Activated CD4-positive, alpha-beta memory T cell treated with anti-CD3 and anti-CD28 coated beads for 36 hours (primary cell): ENCODE measurements around the gene CX3CR1. TPM values are rescaled to one million over a fixed set of nuclear protein-coding genes. Genes with fewer than 3 reads are reported as not detected.
"Not testable (repeated sequence)": the region's sequence is repeated elsewhere in the genome, so short reads cannot be mapped to it uniquely, and the experiment has no call there.

Experiments
- CTCF ChIA-PET: fragments of 350-600 bp; sonication (Branson Sonifier 250); formaldehyde crosslinking; loops from one replicate; lab custom pipeline; 2021; ENCODE audit warnings: antibody characterized with exemption, inconsistent platforms; lab: Charles Lee
- POLR2A ChIA-PET: fragments of 350-600 bp; sonication (Branson Sonifier 250); formaldehyde crosslinking; loops from one replicate; lab custom pipeline; 2021; ENCODE audit warnings: antibody characterized with exemption; lab: Charles Lee
- DNase-seq: peaks from one replicate; pipeline ENCODE4 v3.0.0-alpha.2; 2020
- H3K27ac Mint-ChIP-seq: one replicate; pipeline ENCODE4 v1.8.0; 2021; ENCODE audit warnings: mixed read lengths
- H3K27me3 Mint-ChIP-seq: one replicate; pipeline ENCODE4 v1.8.0; 2021; ENCODE audit warnings: mixed read lengths
- H3K36me3 Mint-ChIP-seq: one replicate; pipeline ENCODE4 v1.8.0; 2021; ENCODE audit warnings: mixed read lengths
- H3K4me1 Mint-ChIP-seq: one replicate; pipeline ENCODE4 v1.8.0; 2021; ENCODE audit warnings: low read depth, mixed read lengths
- H3K4me3 Mint-ChIP-seq: one replicate; pipeline ENCODE4 v1.8.0; 2021; ENCODE audit warnings: mild to moderate bottlenecking, mixed read lengths
- H3K9me3 Mint-ChIP-seq: one replicate; pipeline ENCODE4 v1.8.0; 2021; ENCODE audit warnings: mixed read lengths
- intact Hi-C: fragments of 100-400 bp; cut with micrococcal nuclease; formaldehyde crosslinking; loops from one replicate; pipeline ENCODE4 v1.15.1; 2023
- total RNA-seq, 2 experiments: library from RNA; stranded (reverse); gene quantifications; one replicate each; pipeline ENCODE4 v1.2.3, GENCODE V29; 2021

CX3CR1 gene, protein sequence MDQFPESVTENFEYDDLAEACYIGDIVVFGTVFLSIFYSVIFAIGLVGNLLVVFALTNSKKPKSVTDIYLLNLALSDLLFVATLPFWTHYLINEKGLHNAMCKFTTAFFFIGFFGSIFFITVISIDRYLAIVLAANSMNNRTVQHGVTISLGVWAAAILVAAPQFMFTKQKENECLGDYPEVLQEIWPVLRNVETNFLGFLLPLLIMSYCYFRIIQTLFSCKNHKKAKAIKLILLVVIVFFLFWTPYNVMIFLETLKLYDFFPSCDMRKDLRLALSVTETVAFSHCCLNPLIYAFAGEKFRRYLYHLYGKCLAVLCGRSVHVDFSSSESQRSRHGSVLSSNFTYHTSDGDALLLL
- total RNA-seq = under 1 TPM; 0.07 to 0.21 TPM

DNA sequence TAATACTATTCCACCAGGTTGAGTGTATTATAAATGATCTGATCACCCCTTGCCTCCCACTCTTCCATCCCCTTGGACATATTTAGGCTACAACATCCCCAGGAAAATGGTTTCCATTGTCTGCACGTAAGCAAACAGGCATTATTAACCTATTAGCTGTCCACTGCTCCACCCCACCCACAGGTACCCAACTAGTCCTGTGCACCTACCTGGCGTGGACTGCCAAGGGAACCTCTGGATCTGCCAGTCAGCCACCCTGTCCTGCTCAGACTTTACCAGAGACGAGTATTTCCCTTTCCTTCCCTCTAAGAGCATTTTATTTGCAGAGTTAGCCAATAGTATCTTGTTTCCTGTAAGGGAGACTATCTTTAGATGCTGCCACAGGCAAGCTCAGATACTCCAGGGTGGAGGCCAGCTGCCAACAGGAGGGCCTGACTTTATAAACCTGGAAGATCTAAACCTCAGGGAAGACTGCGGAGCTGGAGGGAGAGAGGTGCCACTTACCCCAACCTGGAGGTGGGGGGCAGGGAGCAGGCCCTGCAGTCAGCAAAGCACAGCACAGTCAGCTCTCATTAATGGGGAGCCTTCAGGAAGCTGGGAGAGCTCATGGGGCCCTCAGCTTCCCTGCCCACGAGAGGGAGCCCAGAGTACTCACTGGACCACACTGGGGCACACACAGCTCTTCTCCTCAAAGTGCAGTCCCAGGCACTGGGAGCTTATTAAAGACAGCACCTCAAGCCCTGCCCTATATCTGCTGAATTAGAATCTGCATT is at the start of gene CX3CR1:
CX3CR1 (minus strand) TSS at position 292 of the 773 bp plus-strand sequence. CDS start 13,527 bp downstream, outside the sequence.
- H3K27ac Mint-ChIP-seq = no peak within 1 kb of the TSS

DNA sequence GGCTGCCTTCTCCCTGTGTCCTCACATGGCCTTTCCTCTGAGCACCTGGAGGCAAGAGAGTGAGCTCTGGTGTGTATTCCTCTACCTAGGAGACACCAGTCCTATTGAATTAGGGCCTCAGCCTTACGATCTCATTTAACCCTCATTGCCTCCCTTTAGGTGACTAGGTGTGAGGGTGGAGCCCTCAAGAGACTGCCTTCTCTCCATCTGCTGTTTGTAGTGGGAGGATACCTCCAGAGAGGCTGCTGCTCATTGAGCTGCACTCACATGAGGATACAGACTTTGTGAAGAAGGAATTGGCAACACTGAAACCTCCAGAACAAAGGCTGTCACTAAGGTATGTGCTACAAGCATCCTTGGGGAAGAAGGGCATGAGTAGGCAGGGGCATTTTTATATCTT is 49.7 kb upstream of the CX3CR1 start, which contains the start of gene CCR8:
CCR8 (plus strand) TSS at position 217 of the 400 bp plus-strand sequence. CDS start 2,623 bp downstream, outside the sequence.
- no peak within 1 kb of the TSS for H3K27ac Mint-ChIP-seq
- ChIA-PET POLR2A (no interaction called here), CTCF (interaction anchor here (0.7 kb wide), 1 partner anchor 39 kb away, joined by 3 read pairs; no protein-coding TSS in a partner anchor)
- peak within 1 kb of the TSS; percentile 40 for H3K4me3 Mint-ChIP-seq
- H3K36me3 Mint-ChIP-seq = peaks cover 5% of the 10 kb centered on the region
- no peak for DNase-seq
- no peaks in the 10 kb centered on the region for H3K9me3 Mint-ChIP-seq
- H3K27me3 Mint-ChIP-seq = no peaks in the 10 kb centered on the region
- H3K4me1 Mint-ChIP-seq = peaks cover 56% of the 10 kb centered on the region
- intact Hi-C loops = loop anchor here (5.0 kb wide), 1 partner anchor 53 kb away; the partner anchor contains the start of gene SLC25A38

More for the DNA sequence above, at the start of gene CX3CR1:
- H3K4me3 Mint-ChIP-seq = no peak within 1 kb of the TSS
- no peak for DNase-seq
- intact Hi-C loops = no loop called here
- H3K36me3 Mint-ChIP-seq = no peaks in the 10 kb centered on the region
- H3K27me3 Mint-ChIP-seq = no peaks in the 10 kb centered on the region
- CTCF ChIA-PET = interaction anchor here (0.8 to 6.2 kb wide), 6 partner anchors 8 to 96 kb away, joined by 3 to 52 read pairs (median 4); no protein-coding TSS in a partner anchor
- H3K9me3 Mint-ChIP-seq = no peaks in the 10 kb centered on the region
- POLR2A ChIA-PET = no interaction called here
- peaks cover 15% of the 10 kb centered on the region for H3K4me1 Mint-ChIP-seq

DNA sequence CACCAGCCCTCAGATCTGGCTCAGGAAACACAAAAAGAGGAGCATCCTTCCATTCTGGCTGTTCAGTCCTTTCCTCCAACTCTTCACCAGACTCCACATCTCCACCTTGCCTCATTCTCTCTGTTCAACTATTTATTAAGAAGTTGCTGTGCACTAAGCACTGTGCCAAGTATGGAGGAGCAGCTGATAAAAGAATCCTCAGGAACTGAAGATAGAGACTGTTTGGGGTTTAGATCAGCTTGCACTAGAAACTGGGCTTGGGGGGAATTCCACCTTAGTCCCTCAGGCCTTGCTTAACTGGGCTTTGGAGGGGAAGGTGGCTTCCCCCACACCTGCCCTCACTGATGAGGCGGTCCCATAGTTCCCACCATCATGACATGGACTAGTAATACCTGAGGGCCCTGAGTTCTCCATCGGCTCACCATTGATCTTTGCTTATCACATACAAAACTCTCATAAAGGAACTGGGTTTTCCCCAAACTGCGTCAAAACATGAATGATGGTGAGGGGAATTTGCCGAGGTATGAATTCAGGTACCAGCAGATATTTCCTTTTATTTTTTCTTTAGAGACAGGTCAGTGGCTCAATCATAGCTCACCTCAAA is 48.0 kb upstream of the CX3CR1 start:
- POLR2A ChIA-PET = no interaction called here
- Mint-ChIP-seq H3K36me3 (no peaks in the 10 kb centered on the region), H3K9me3 (no peaks in the 10 kb centered on the region), H3K4me3 (no peak overlapping the region), H3K27ac (peak overlapping the region; percentile 35), H3K4me1 (peaks cover 62% of the 10 kb centered on the region), H3K27me3 (no peaks in the 10 kb centered on the region)
- intact Hi-C loops = loop anchor here (1.0 to 5.0 kb wide), 4 partner anchors 15 to 54 kb away; partner anchors contain the start of gene SLC25A38
- CTCF ChIA-PET = interaction anchor here (3.8 kb wide), 1 partner anchor 36 kb away, joined by 18 read pairs; no protein-coding TSS in a partner anchor
- DNase-seq = peak; percentile 69

DNA sequence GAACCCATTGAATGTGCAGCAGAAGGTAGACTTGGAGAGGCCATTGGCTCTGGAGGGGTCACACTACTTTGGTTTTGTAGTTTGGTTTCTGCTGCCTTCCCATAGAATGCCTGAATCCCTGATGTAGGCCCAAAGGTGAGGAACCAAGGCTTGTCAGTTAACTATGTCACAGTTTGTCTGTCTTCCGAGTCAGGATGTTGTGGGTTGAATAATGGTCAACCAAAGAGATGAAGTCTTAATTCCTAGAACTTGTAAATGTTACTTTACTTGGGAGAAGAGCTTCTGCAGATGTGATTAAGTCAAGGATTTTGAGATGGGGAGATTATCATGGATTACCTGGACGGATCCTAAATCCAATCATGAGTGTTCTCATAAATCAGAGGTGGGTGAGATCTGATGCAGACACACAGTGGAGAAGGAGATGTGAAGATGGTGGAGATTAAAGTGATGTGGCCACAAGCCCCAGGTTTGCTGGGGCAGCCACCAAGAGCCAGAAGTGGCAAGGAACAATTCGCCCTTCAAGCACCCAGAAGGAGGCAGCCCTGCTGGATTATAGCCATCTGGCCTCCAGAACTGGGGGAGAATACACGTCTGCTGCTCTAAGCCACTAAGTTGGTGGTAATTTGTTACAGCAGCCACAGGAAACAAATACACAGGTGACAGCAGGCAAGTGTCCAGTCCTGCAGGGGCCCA is 47.4 kb upstream of the CX3CR1 start:
- no peak overlapping the region for H3K4me3 Mint-ChIP-seq
- H3K4me1 Mint-ChIP-seq = peaks cover 65% of the 10 kb centered on the region
- no peaks in the 10 kb centered on the region for H3K27me3 Mint-ChIP-seq
- DNase-seq = no peak
- no peak overlapping the region for H3K27ac Mint-ChIP-seq
- no peaks in the 10 kb centered on the region for H3K9me3 Mint-ChIP-seq
- no peaks in the 10 kb centered on the region for H3K36me3 Mint-ChIP-seq
- ChIA-PET POLR2A (no interaction called here), CTCF (interaction anchor here (3.8 kb wide), 1 partner anchor 36 kb away, joined by 18 read pairs; no protein-coding TSS in a partner anchor)
- intact Hi-C loops = loop anchor here (5.0 kb wide), 1 partner anchor 55 kb away; the partner anchor contains the start of gene SLC25A38

DNA sequence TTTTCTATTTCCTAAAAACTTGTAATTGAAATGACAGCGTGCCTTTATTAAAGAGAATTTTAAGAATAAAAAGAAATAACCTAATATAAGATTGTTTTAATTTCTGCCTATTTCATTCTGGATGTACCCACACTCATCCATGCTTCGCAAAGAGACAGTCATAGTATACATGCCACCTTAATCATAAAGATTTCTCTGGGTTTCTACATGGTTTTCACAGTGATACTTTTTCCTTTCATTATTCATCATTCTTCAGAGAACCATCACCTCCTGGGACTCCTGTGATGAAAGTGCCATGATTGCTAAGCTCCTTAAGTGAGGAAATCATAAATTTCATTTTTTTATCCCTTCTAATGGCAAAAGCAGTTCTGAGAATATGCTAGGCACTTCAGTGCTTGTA is 45.4 kb upstream of the CX3CR1 start:
- ChIA-PET CTCF (interaction anchor here (1.0 to 3.8 kb wide), 3 partner anchors 34 to 91 kb away, joined by 4 to 18 read pairs (median 4); no protein-coding TSS in a partner anchor), POLR2A (interaction anchor here (0.7 kb wide), 1 partner anchor 243 kb away, joined by 3 read pairs; no protein-coding TSS in a partner anchor)
- DNase-seq = no peak
- Mint-ChIP-seq H3K27ac (no peak overlapping the region), H3K36me3 (no peaks in the 10 kb centered on the region), H3K4me3 (no peak overlapping the region), H3K4me1 (peaks cover 73% of the 10 kb centered on the region), H3K9me3 (no peaks in the 10 kb centered on the region), H3K27me3 (no peaks in the 10 kb centered on the region)
- intact Hi-C loops = loop anchor here (1.0 to 5.0 kb wide), 3 partner anchors 10 to 58 kb away; partner anchors contain the start of gene SLC25A38

DNA sequence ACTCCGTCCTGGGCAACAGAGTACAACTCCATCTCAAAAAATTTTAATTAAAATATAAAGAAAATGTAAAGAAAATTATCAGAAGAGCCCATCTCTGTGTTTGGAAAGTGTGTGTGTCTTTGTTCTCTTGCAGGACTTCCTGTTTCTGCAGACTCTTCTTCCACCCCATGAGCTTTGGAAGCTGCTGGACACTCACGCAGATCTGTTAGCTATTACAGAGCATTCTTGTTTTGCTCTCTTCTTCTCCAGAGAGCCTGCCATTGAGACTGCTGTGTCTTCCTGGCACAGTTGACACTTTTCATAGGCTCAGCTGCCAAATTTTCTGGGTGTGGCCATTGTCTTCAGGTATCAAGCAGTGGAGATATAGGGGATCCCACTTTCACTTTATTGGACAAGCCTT is 43.7 kb upstream of the CX3CR1 start:
- Mint-ChIP-seq H3K9me3 (no peaks in the 10 kb centered on the region), H3K27me3 (peaks cover 3% of the 10 kb centered on the region), H3K4me3 (no peak overlapping the region), H3K4me1 (peaks cover 65% of the 10 kb centered on the region), H3K36me3 (no peaks in the 10 kb centered on the region), H3K27ac (no peak overlapping the region)
- intact Hi-C loops = no loop called here
- DNase-seq = no peak
- CTCF ChIA-PET = interaction anchor here (1.0 to 1.7 kb wide), 2 partner anchors 55 to 324 kb away, joined by 3 to 5 read pairs; no protein-coding TSS in a partner anchor
- POLR2A ChIA-PET = interaction anchor here (1.0 kb wide), 1 partner anchor 23 kb away, joined by 3 read pairs; no protein-coding TSS in a partner anchor

DNA sequence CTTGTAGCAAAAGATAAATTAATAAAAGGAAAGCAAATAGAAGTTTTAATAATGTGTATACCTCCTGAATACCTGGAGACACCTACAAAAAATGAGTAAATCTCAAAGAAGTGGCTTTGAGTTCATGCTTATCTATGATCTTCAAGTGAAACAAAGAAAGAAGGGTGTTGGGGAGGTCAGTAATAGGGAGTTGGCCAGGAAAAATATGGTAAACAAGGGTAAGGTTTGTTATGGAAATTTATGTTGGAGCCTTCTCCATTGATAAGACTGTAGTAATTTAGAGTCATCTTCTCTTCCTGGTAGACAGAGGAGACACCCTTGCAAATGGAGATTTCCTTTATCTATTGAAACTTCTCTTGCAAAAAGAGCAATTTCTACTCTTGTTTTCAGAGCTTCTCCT is 43.1 kb upstream of the CX3CR1 start:
- H3K4me1 Mint-ChIP-seq = peaks cover 60% of the 10 kb centered on the region
- H3K36me3 Mint-ChIP-seq = no peaks in the 10 kb centered on the region
- DNase-seq = no peak
- no peaks in the 10 kb centered on the region for H3K9me3 Mint-ChIP-seq
- no peak overlapping the region for H3K27ac Mint-ChIP-seq
- H3K4me3 Mint-ChIP-seq = no peak overlapping the region
- CTCF ChIA-PET = interaction anchor here (1.7 kb wide), 1 partner anchor 55 kb away, joined by 5 read pairs; no protein-coding TSS in a partner anchor
- intact Hi-C loops = no loop called here
- POLR2A ChIA-PET = interaction anchor here (1.0 kb wide), 1 partner anchor 24 kb away, joined by 3 read pairs; no protein-coding TSS in a partner anchor
- H3K27me3 Mint-ChIP-seq = peaks cover 3% of the 10 kb centered on the region

DNA sequence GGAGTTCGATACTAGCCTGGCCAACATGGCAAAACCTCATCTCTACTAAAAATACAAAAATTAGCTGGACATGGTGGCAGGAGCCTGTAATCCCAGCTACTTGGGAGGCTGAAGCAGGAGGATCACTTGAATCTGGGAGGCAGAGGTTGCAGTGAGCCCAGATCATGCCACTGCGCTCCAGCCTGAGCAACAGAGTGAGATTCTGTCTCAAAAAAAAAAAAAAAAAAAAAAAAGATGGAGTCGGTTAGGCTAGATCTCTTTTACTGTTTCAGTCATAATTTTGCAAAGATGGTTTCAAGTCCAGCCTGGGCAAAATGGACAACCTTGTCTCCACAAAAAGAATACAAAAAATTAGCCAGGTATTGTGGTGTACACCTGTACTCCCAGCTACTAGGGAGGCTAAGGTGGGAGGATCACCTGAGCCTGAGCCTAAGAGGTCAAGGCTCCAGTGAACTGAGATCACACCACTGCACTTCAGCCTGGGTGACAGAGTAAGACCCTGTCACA is 42.4 kb upstream of the CX3CR1 start:
- H3K27ac Mint-ChIP-seq, intact Hi-C loops, H3K27me3 Mint-ChIP-seq, H3K36me3 Mint-ChIP-seq, POLR2A ChIA-PET, H3K9me3 Mint-ChIP-seq, H3K4me3 Mint-ChIP-seq, DNase-seq: not testable (repeated sequence)
- H3K4me1 Mint-ChIP-seq = peaks cover 53% of the 10 kb centered on the region
- CTCF ChIA-PET = interaction anchor here (0.9 to 1.2 kb wide), 4 partner anchors 11 to 133 kb away, joined by 3 read pairs; no protein-coding TSS in a partner anchor

DNA sequence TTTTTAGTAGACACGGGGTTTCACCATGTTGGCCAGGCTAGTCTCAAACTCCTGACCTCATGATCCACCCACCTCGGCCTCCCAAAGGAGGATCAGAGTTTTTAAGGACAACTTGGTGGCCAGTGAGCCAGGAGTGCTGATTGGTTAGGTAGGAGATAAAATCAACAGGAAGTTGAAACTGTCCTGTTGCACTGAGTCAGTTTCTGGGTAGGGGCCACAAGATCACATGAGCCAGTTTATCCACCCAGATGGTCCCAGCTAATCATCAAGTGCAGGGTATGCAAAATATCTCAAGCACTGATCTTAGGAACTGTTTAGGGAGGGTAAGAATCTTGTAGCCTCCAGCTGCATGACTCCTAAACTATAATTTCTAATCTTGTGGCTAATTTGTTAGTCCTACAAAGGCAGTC is 41.7 kb upstream of the CX3CR1 start:
- not testable (repeated sequence) for H3K27me3 Mint-ChIP-seq

DNA sequence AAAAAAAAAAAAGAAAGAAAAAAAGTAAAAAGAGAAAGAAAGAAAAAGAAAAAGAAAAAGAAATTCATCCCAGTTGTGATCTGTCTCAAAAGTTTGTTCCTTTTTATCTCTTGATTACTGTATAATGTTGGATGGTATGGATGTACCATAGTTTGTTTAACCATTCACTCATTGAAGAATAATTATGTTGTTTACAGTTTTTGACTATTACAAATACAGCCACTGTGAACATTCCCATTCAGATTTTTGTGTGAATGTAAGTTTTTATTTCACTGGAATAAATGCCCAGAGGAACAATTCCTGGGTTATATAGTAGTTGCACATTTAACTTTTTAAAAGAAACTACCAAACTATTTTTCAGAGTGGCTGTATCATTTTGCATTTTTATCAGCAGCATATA is 39.4 kb upstream of the CX3CR1 start:
- H3K4me1 Mint-ChIP-seq = peaks cover 40% of the 10 kb centered on the region
- DNase-seq = no peak
- H3K36me3 Mint-ChIP-seq = peaks cover 6% of the 10 kb centered on the region
- intact Hi-C loops = no loop called here
- ChIA-PET CTCF (interaction anchor here (1.0 to 1.1 kb wide), 2 partner anchors 27 to 32 kb away, joined by 3 read pairs; no protein-coding TSS in a partner anchor), POLR2A (no interaction called here)
- H3K27ac Mint-ChIP-seq = no peak overlapping the region
- H3K9me3 Mint-ChIP-seq = peaks cover 9% of the 10 kb centered on the region
- no peak overlapping the region for H3K4me3 Mint-ChIP-seq
- peaks cover 4% of the 10 kb centered on the region for H3K27me3 Mint-ChIP-seq

More for the DNA sequence above, 41.7 kb upstream of the CX3CR1 start:
- intact Hi-C loops, H3K4me3 Mint-ChIP-seq, H3K9me3 Mint-ChIP-seq, H3K27ac Mint-ChIP-seq, H3K36me3 Mint-ChIP-seq: not testable (repeated sequence)
- ChIA-PET POLR2A (interaction anchor here (0.8 kb wide), 1 partner anchor 21 kb away, joined by 4 read pairs; no protein-coding TSS in a partner anchor), CTCF (interaction anchor here (0.9 to 1.2 kb wide), 4 partner anchors 11 to 132 kb away, joined by 3 read pairs; no protein-coding TSS in a partner anchor)
- peak; percentile 34 for DNase-seq
- H3K4me1 Mint-ChIP-seq = peaks cover 46% of the 10 kb centered on the region
